ENCODE measurements around the gene HNRNPA3.
A peak's percentile ranks its signal among the peaks of the same experiment; 100 is the strongest.
"Not testable (repeated sequence)": the region's sequence is repeated elsewhere in the genome, so short reads cannot be mapped to it uniquely, and the experiment has no call there.

Gene HNRNPA3

DNA sequence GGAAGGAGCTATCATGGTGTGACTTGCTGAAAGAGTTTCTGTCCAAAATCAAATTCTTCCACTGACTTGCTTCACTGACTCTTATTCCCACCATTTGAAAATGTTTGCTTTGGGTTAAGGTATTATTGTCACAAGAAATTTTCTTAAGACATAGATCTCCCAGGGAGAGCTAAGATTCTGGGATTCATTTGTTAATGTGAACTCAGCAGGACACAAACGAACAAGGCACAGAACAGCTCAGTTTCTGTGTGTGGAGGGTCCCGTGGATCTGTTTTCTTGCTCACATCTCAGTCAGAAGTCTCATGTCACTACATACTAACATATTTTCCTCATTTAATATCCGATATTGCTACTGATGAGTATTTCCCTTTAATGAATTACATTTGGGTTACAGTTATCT, 8.2 kb upstream of the HNRNPA3 start:
- DNase-seq (ENCODE audit: low read depth, low spot score): no peak
- no peak overlapping the region for H3K4me3 ChIP-seq (ENCODE audit: low read depth, low read length)
- TF ChIP-seq, protein P1, sequence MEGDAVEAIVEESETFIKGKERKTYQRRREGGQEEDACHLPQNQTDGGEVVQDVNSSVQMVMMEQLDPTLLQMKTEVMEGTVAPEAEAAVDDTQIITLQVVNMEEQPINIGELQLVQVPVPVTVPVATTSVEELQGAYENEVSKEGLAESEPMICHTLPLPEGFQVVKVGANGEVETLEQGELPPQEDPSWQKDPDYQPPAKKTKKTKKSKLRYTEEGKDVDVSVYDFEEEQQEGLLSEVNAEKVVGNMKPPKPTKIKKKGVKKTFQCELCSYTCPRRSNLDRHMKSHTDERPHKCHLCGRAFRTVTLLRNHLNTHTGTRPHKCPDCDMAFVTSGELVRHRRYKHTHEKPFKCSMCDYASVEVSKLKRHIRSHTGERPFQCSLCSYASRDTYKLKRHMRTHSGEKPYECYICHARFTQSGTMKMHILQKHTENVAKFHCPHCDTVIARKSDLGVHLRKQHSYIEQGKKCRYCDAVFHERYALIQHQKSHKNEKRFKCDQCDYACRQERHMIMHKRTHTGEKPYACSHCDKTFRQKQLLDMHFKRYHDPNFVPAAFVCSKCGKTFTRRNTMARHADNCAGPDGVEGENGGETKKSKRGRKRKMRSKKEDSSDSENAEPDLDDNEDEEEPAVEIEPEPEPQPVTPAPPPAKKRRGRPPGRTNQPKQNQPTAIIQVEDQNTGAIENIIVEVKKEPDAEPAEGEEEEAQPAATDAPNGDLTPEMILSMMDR (IDR thresholded peaks at IDR 0.05; ENCODE audit: low read depth, low read length): no peak
- in situ Hi-C loops (cut with HindIII; ENCODE audit: low sequenced_read_pairs): no loop called here

DNA sequence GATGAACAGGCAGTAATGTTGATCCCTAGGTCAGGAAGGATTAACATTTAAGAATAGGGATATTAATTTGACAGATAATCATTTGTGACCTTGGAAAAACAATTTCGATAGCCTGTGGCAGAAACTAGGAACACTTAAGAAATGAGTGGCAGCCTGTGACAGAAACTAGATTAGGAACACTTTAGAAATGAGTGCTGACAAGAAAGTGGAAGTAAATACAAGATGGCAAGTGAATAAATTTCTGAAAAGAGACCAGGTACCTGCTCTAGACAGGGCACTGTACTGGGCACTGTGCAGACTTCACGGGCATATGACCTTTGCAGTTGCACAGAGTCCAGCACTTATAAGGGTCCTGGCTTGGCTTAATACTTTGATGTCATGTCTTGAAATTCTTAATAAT, 5.5 kb upstream of the HNRNPA3 start:
- TF ChIP-seq, protein P1 (IDR thresholded peaks at IDR 0.05; ENCODE audit: low read depth, low read length): no peak
- no peak for DNase-seq (ENCODE audit: low read depth, low spot score)
- no peak overlapping the region for H3K4me3 ChIP-seq (ENCODE audit: low read depth, low read length)
- in situ Hi-C loops (cut with HindIII; ENCODE audit: low sequenced_read_pairs): no loop called here

DNA sequence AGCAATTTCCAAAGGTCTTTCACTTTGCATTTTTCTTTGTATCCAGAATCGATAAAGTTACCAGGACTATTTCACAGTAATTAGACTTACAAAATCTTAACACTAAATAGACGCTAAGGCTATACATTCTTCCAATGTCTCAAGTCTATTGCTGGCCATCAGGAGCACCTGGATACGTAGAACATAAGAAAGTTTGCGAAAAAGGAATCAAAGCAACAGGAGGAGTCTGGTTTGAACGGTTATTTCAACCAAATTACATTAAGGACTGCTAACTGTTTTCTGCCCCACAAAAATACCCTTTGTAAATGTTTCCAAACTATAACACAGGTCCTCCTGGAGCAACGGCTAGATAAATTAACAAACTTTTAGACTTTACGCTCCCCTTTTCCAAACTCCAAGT, 1.4 kb upstream of the HNRNPA3 start:
- in situ Hi-C loops (cut with HindIII; ENCODE audit: low sequenced_read_pairs): no loop called here
- H3K4me3 ChIP-seq (ENCODE audit: low read depth, low read length): peak overlapping the region; percentile 70
- DNase-seq (ENCODE audit: low read depth, low spot score): no peak
- TF ChIP-seq, protein P1 (IDR thresholded peaks at IDR 0.05; ENCODE audit: low read depth, low read length): no peak

DNA sequence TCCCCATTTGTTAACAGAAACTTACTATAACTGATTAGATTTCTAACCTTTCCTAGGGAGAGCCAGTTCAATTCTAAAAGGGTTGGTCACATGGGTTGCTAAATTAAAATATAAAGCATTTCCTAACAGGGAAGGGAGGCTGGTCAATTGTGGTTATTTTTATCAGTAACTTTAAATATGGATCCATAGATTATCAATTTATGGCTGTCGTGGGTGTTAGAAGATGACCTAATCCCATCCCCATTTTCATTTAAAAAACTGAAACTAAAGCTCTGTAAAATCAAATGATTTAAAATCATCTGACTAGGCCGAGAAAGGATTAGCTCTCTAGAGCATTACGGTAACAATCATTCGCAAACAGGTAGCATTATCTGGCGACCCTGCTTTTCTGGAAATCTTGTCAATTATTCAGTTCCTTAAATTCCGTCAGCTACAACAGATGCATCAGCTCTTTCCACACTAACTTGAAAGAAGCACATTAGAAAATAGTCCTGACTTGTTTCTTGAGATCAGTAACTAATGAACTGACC, 953 bp upstream of the HNRNPA3 start:
- in situ Hi-C loops (cut with HindIII; ENCODE audit: low sequenced_read_pairs): no loop called here
- TF ChIP-seq, protein P1 (IDR thresholded peaks at IDR 0.05; ENCODE audit: low read depth, low read length): no peak
- DNase-seq (ENCODE audit: low read depth, low spot score): no peak
- peak overlapping the region; percentile 70 for H3K4me3 ChIP-seq (ENCODE audit: low read depth, low read length)

DNA sequence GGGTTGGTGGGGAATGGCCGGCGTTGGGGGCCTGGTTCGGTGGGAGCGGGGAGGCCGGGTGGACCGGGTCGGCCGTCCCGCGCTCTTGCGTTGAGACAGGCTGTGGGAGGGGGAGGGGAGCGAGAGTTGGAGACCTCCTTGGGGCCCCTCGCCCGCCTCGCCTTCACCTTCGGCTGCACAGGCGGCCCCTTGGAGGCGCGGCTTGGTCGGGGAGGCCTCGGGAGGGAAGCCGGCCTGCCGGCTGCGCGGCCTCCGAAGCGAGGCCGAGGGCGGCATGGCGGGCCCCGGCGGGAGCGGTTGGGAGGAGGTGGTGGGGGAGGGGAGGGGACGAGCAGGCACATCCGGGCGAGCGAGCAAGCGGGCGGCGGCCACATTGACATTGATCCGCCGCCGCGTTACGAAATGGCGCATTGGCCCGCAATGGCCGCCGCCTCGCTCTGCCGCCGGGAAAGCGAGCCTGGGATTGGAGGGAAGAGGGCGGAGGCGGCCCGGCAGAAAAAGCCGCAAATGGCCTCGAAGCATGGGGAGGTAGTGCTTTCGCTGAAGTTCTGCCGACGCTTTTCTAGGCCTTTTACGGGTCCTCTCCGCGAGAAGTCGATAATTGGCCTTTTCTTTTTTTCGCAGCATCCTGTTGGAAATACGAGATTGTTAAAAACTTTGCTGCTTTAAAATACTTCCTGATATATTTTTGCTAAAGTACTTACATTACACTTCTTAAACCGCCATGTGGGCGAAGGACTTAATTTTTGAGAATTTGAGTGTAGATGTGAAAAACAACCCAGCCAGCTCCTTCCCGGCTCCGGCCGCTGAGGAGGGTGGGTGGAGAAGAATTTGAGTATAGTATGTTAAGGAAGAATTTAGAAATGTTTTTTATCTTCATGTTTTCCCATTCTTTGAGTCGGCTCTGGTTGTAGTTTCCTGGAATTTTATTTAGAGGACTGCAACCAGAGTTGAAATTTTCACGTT, 580 bp downstream of the HNRNPA3 start:
- peak overlapping the region; percentile 75 for H3K4me3 ChIP-seq (ENCODE audit: low read depth, low read length)
- in situ Hi-C loops (cut with HindIII; ENCODE audit: low sequenced_read_pairs): no loop called here
- peak; percentile 90 for DNase-seq (ENCODE audit: low read depth, low spot score)
- TF ChIP-seq, protein P1 (IDR thresholded peaks at IDR 0.05; ENCODE audit: low read depth, low read length): no peak

DNA sequence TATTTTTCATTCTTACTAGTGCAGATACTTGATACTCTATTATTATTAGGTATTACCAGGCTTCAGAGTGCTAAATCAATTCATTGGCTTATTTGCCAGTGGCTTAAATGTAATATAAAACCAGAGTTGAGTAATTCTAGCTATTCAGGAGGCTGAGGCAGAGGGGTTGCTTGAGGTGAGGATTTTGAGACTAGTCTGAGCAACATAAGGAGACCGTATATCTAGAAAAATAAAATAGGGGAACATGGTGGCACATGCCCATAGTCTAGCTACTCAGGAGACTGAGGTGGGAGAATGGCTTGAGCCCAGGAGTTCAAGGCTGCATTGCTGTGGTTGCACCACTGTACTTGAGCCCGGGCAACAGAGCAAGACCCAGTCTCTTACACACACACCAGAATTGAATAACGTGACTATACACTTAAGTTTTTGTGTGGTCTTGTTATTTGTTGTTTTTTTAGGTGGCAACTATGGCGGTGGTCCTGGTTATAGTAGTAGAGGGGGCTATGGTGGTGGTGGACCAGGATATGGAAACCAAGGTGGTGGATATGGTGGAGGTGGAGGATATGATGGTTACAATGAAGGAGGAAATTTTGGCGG, 4.8 kb downstream of the HNRNPA3 start:
- in situ Hi-C loops (cut with HindIII; ENCODE audit: low sequenced_read_pairs): no loop called here
- TF ChIP-seq, protein P1 (IDR thresholded peaks at IDR 0.05; ENCODE audit: low read depth, low read length): no peak
- DNase-seq (ENCODE audit: low read depth, low spot score): no peak
- no peak overlapping the region for H3K4me3 ChIP-seq (ENCODE audit: low read depth, low read length)

DNA sequence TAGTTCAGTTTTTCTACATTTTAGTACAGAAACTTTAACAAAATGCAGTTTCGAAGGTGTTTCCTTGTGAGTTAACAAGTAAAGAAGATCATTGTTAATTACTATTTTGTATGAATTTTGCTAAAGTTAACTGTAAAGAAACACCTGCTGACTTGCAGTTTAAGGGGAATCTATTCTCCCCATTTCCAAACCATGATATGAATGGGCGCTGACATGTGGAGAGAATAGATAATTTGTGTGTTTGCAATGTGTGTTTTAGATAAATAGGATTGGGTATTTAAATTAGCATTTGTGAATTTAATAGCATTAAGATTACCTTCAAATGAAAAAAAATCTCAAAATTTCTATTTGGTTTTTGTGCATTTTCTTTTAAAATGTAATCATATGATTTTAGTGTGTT, 7.2 kb downstream of the HNRNPA3 start:
- H3K4me3 ChIP-seq (ENCODE audit: low read depth, low read length); DNase-seq (ENCODE audit: low read depth, low spot score); in situ Hi-C loops (cut with HindIII; ENCODE audit: low sequenced_read_pairs): not testable (repeated sequence)
